Skeletal muscle satellite cell (primary cell): ENCODE data around the gene KCNJ4.
A peak's percentile ranks its signal among the peaks of the same experiment; 100 is the strongest.
"Not testable (repeated sequence)": the region's sequence is repeated elsewhere in the genome, so short reads cannot be mapped to it uniquely, and the experiment has no call there.

ENCODE experiments used
- H3K27me3 ChIP-seq: 2 replicates; pipeline ENCODE4 v1.7.0; 2013; ENCODE audit warnings: low read length; ENCODE audit not compliant: control insufficient read depth, insufficient read depth
- H3K36me3 ChIP-seq: 2 replicates; pipeline ENCODE4 v1.7.0; 2013; ENCODE audit warnings: mild to moderate bottlenecking, control low read depth, low read length; ENCODE audit not compliant: insufficient read depth
- H3K4me1 ChIP-seq: 2 replicates; pipeline ENCODE4 v1.7.0; 2013; ENCODE audit warnings: low read length; ENCODE audit not compliant: control insufficient read depth, insufficient read depth
- H3K4me2 ChIP-seq: 2 replicates; pipeline ENCODE4 v1.7.0; 2013; ENCODE audit warnings: mild to moderate bottlenecking, low read length
- H3K4me3 ChIP-seq: 2 replicates; pipeline ENCODE4 v1.7.0; 2013; ENCODE audit warnings: low read length
- H3K9ac ChIP-seq: 2 replicates; pipeline ENCODE4 v1.7.0; 2013; ENCODE audit warnings: mild to moderate bottlenecking, low read depth, low read length, moderate library complexity
- H3K9me3 ChIP-seq: replicated peaks from 2 replicates; pipeline ENCODE4 v1.7.0; 2013; ENCODE audit warnings: mild to moderate bottlenecking, control low read depth, low read length

KCNJ4 gene

DNA sequence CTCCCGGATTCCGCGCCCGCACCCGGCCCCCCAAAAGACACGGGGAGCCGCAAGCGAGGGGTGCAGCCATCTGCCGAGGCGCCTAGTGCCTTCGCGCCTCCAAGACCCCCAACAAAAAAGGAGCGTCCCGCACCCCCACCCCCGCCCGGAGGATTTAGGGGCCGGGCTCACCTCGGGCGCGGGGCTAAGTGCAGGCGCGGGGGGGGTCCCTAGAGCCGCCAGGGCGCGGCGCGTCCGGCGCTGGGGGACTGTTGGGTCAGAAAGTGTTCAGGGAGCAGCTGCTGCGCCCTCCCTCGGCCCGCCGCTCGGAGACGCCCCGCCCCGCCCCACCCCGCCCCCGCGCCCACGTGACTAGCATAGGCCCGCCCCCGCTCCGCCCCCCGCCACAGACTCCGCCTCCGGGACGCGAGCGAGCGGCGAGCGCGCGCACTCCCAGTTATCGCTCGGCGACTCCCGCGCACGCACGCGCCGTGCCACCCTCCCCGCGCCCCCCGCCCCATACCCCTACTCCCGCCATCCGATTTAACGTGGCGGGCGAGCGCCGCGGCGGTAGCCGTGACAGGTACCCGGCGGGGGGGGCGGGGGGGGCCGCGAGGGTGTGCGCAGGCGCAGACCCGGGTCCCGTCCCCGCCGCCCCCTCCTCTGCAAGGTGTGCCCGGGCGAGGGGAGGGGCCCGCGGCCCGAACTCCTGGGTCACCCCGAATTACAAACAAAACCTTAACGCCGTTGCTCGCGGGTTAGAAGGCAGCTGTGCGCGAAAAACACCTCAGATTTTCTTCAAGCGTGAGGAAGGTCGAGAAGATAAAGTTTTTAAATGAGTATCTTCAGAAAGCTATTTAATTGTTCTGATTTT, 56.2 kb downstream of the KCNJ4 start:
- H3K4me2 ChIP-seq, result peak overlapping the region; percentile 91
- no peaks in the 10 kb centered on the region for H3K9me3 ChIP-seq
- H3K36me3 ChIP-seq, result no peaks in the 10 kb centered on the region
- peaks cover 19% of the 10 kb centered on the region for H3K27me3 ChIP-seq
- H3K4me1 ChIP-seq, result peaks cover 10% of the 10 kb centered on the region
- peak overlapping the region; percentile 82 for H3K4me3 ChIP-seq
- H3K9ac ChIP-seq, result peak overlapping the region; percentile 87

GRCh38 chr22:38398181-38398608, 56.8 kb downstream of the KCNJ4 start:
- Histone ChIP-seq H3K4me3 (peak overlapping the region; percentile 82), H3K9ac (peak overlapping the region; percentile 87)

GRCh38 chr22:38397189-38398085, 57.6 kb downstream of the KCNJ4 start:
- H3K4me3 ChIP-seq, result peak overlapping the region; percentile 82
- H3K9ac ChIP-seq, result peak overlapping the region; percentile 87

More at GRCh38 chr22:38398181-38398608, 56.8 kb downstream of the KCNJ4 start:
- H3K27me3 ChIP-seq, result peaks cover 15% of the 10 kb centered on the region
- peaks cover 10% of the 10 kb centered on the region for H3K4me1 ChIP-seq
- not testable (repeated sequence) for H3K36me3 ChIP-seq, H3K9me3 ChIP-seq
- peak overlapping the region; percentile 91 for H3K4me2 ChIP-seq

DNA sequence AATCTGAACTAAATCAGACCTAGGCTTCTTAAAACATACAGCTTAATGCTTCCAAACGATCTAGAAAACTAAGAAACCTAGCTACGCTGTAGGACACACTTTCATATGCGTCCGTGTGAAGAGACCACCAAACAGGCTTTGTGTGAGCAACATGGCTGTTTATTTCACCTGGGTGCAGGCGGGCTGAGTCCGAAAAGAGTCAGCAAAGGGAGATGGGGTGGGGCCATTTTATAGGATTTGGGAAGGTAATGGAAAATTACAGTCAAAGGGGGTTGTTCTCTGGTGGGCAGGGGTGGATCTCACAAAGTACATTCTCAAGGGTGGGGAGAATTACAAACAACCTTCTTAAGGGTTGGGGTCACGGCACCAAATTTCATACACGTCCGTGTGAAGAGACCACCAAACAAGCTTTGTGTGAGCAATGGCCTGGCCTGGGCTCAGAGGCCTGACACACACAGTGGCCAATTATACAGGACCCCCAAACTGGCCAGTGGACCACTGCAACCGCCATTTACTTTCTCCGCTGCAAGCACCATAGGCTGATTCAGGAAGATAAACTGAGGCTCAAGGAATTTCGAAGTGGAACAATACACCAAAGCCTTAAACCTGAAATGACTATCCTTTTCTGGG, 58.4 kb downstream of the KCNJ4 start:
- Histone ChIP-seq H3K9ac (peak overlapping the region; percentile 87), H3K4me3 (peak overlapping the region; percentile 82), H3K4me1 (peaks cover 10% of the 10 kb centered on the region), H3K4me2 (peak overlapping the region; percentile 91)
- H3K36me3 ChIP-seq, H3K27me3 ChIP-seq, H3K9me3 ChIP-seq: not testable (repeated sequence)

More at GRCh38 chr22:38397189-38398085, 57.6 kb downstream of the KCNJ4 start:
- Histone ChIP-seq H3K9me3 (no peaks in the 10 kb centered on the region), H3K27me3 (peaks cover 10% of the 10 kb centered on the region), H3K4me1 (peaks cover 10% of the 10 kb centered on the region), H3K4me2 (peak overlapping the region; percentile 91), H3K36me3 (no peaks in the 10 kb centered on the region)

DNA sequence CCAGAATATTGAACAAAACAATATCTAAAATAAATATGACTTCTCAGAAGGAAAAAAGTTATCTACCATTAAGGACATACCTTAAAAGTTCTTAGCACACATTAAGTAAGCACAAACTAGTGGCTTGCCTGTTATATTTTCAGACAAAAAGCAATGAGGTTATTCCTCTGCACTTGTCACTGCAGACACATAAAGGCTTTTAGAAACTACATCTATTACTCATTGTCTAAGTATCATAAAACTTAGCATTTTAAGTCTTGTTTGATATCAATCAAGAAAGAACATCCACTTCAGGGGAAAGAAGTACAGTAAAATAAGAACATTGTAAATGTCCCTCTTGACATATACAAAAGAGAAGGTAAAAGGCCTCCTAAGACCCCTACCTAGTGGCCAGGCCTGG, 59.1 kb downstream of the KCNJ4 start:
- Histone ChIP-seq H3K4me1 (peaks cover 10% of the 10 kb centered on the region), H3K4me2 (peak overlapping the region; percentile 41)
- H3K27me3 ChIP-seq, H3K4me3 ChIP-seq, H3K9ac ChIP-seq, H3K9me3 ChIP-seq, H3K36me3 ChIP-seq: not testable (repeated sequence)

- H3K9ac ChIP-seq, H3K27me3 ChIP-seq, H3K4me3 ChIP-seq: not testable (repeated sequence)
These were observed 59.9 kb downstream of the KCNJ4 start for GRCh38 chr22:38394929-38395624.

DNA sequence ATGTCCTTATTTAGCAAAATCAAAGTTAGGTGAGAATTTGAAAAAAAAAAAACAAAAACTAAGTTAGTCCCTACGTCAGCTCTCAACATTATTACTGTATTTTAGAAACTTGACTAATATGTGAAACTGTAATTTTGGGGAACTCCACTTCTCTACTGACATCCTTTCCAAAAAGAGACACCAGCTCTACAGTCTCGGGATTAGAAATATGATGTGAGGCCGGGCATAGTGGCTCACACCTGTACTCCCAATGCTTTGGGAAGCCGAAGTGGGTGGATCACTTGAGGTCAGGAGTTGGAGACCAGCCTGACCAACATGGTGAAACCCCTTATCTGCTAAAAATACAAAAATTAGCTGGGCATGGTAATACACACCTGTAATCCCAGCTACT, 65.6 kb downstream of the KCNJ4 start:
- not testable (repeated sequence) for H3K9me3 ChIP-seq, H3K9ac ChIP-seq, H3K4me1 ChIP-seq, H3K36me3 ChIP-seq, H3K4me3 ChIP-seq, H3K27me3 ChIP-seq, H3K4me2 ChIP-seq

More at GRCh38 chr22:38394929-38395624, 59.9 kb downstream of the KCNJ4 start:
- H3K4me2 ChIP-seq, result peak overlapping the region; percentile 33
- H3K4me1 ChIP-seq, result peaks cover 10% of the 10 kb centered on the region
- H3K36me3 ChIP-seq, H3K9me3 ChIP-seq: not testable (repeated sequence)

DNA sequence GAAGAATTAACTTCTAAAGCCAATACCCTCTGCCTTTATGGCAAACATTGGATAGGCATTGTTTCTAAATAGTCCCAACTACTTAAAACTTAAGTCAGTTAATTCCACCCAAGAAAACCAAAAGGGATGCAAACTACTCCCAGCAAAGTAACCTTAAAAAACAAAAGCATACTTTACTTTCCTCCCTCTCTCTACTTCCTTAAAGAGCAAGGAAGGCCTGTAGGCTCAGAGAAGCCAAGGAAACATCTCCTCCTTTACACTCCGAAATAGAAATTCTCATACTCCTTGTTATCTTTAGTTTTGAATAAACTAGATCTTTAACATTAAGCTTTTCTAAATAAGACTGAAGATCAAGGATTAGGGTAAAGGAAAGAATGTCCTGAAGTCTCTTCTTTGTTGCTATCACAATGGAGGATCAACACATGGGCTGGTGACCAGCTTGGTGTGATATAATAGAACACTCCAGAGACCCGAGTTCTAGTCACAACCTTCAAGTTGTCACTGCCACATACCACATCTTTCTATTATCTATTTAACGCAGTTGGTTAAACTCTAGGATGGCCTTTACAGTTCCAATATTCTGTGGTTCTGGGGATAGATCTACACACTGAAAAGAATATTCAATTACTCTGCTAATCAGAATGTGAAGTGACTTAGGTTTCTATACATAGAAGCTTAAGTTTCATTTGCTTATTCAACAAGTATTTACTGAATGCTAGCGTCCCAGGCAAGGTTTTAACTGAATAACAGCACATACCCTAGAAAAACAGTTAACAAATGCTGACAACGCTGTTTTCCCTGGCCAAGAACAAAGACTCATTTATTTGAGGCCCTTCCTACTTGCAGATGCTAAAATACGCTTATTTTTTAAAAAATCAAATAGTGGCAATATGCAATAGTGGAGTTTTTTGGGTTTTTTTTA, 66.2 kb downstream of the KCNJ4 start:
- H3K9ac ChIP-seq, H3K4me1 ChIP-seq, H3K36me3 ChIP-seq, H3K4me3 ChIP-seq, H3K4me2 ChIP-seq, H3K27me3 ChIP-seq, H3K9me3 ChIP-seq: not testable (repeated sequence)

DNA sequence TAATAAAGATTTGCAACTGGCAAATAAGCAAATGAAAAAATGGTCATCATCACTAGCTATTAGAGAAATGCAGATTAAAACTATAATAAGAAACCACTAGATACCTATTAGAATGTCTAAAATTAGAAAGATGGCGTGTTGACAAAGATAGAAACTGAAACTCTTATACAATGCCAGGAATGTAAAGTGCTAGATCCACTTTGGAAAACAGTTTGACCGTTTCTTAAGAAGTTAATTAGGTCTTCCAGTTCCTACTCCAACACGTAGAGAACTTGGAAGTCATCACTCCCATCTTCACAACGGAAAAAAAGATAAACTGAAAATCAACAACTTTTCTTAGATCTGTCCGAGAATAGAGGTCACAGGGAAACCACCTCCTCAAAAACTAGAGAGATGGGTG, 68.1 kb downstream of the KCNJ4 start:
- not testable (repeated sequence) for H3K4me1 ChIP-seq, H3K4me3 ChIP-seq, H3K9ac ChIP-seq, H3K27me3 ChIP-seq, H3K36me3 ChIP-seq, H3K9me3 ChIP-seq, H3K4me2 ChIP-seq

- Histone ChIP-seq H3K36me3 (no peaks in the 10 kb centered on the region), H3K4me1 (no peaks in the 10 kb centered on the region), H3K4me3 (no peak overlapping the region), H3K9me3 (no peaks in the 10 kb centered on the region), H3K4me2 (no peak overlapping the region), H3K27me3 (no peaks in the 10 kb centered on the region), H3K9ac (no peak overlapping the region)
These were observed 71.6 kb downstream of the KCNJ4 start for GRCh38 chr22:38383417-38383816.
